HepG2 (cell line): Measurements from ENCODE around the gene AANAT. TPM values are rescaled to one million over a fixed set of nuclear protein-coding genes. Genes with fewer than 3 reads are reported as not detected.

ENCODE experiments used
- BRCA1 ChIP-seq: sonication (generic); formaldehyde crosslinking; IDR thresholded peaks from 2 replicates; pipeline ENCODE4 v1.4.0; 2020; ENCODE audit warnings: missing genetic modification reagents
- KDM5A ChIP-seq: fragments of 200-600 bp; sonication (generic); IDR thresholded peaks from 2 replicates; pipeline ENCODE4 v1.7.0; 2018; ENCODE audit warnings: antibody characterized with exemption, mild to moderate bottlenecking, low read length, borderline replicate concordance
- MEF2D ChIP-seq: sonication (generic); formaldehyde crosslinking; IDR thresholded peaks from 2 replicates; pipeline ENCODE4 v1.5.1; 2020; ENCODE audit warnings: mild to moderate bottlenecking, missing genetic modification reagents
- MYPOP ChIP-seq: sonication (generic); formaldehyde crosslinking; IDR thresholded peaks from 2 replicates; pipeline ENCODE4 v1.8.1; 2023; ENCODE audit warnings: mild to moderate bottlenecking, moderate library complexity, missing genetic modification reagents
- RBM22 ChIP-seq: fragments of 200-400 bp; formaldehyde crosslinking; optimal IDR thresholded peaks from 2 replicates; pipeline ENCODE3; 2017; ENCODE audit warnings: mild to moderate bottlenecking, low read length, moderate library complexity
- ZBTB26 ChIP-seq: IDR thresholded peaks from 2 replicates; pipeline ENCODE4 v1.6.1; 2016; ENCODE audit warnings: missing compliant biosample characterization, missing genetic modification reagents, borderline replicate concordance
- ZMYM3 ChIP-seq: sonication (generic); formaldehyde crosslinking; IDR thresholded peaks from 2 replicates; pipeline ENCODE4 v1.5.1; 2020; ENCODE audit warnings: mild to moderate bottlenecking, missing genetic modification reagents
- ZNF138 ChIP-seq: sonication (generic); formaldehyde crosslinking; IDR thresholded peaks from 2 replicates; pipeline ENCODE4 v1.5.0; 2020; ENCODE audit warnings: mild to moderate bottlenecking, low read depth, missing genetic modification reagents
- ZNF614 ChIP-seq: IDR thresholded peaks from 2 replicates; pipeline ENCODE4 v1.6.1; 2018; ENCODE audit warnings: missing biosample characterization, missing genetic modification reagents, inconsistent platforms, borderline replicate concordance
- ZNF660 ChIP-seq: sonication (generic); formaldehyde crosslinking; IDR thresholded peaks from 2 replicates; pipeline ENCODE4 v1.5.1; 2020; ENCODE audit warnings: mild to moderate bottlenecking, low read depth, missing genetic modification reagents, borderline replicate concordance
- ZNF687 ChIP-seq: sonication (generic); formaldehyde crosslinking; IDR thresholded peaks from 2 replicates; pipeline ENCODE4 v1.5.1; 2020; ENCODE audit warnings: mild to moderate bottlenecking, missing genetic modification reagents, moderate library complexity
- polyA plus RNA-seq, 8 experiments: library from polyadenylated mRNA; depleted of rRNA in 3 of 8; stranded (reverse) in 7 of 8; unstranded in 1 of 8; fragments of >200 nt; fragmentation: Illumina TruSeq in 4 of 8; extraction: Trizol in 4 of 8; gene quantifications; 2 replicates each; pipeline versions ENCODE4 v1.2.1 to v1.2.3, GENCODE V29; 2011 to 2016; ENCODE audit warnings: low read depth in 4 of 8, missing spikeins in 1 of 8, mixed read lengths in 1 of 8; ENCODE audit not compliant: insufficient read depth in 1 of 8
- total RNA-seq, 5 experiments: library from RNA; depleted of rRNA; stranded (reverse); fragments of >200 nt; fragmentation: Illumina TruSeq; extraction: Trizol; gene quantifications; 2 replicates each; pipeline ENCODE4 v1.2.3, GENCODE V29; 2016; ENCODE audit warnings: low read depth in 1 of 5

AANAT gene
- total and polyA plus RNA-seq, 2 of the 13 experiments (the other 11 are each of a cell fraction or from before 2014, with no cell fraction given) = 0.07 TPM; not detected in 1

- TF ChIP-seq ZNF687 (no peak), KDM5A (no peak), RBM22 (peak; percentile 33), ZNF138 (CRISPR knock-in tag) (no peak), ZNF660 (CRISPR knock-in tag) (no peak), ZNF614 (CRISPR knock-in tag) (no peak), MEF2D (CRISPR knock-in tag) (no peak), MYPOP (CRISPR knock-in tag) (no peak), BRCA1 (CRISPR knock-in tag) (no peak), ZBTB26 (no peak), ZMYM3 (CRISPR knock-in tag) (no peak)
These were observed 22.7 kb upstream of the AANAT start (continued) for GRCh38 chr17:76444518-76445311.
